ENCODE data around the gene CCR1. TPM values are rescaled to one million over a fixed set of nuclear protein-coding genes. Genes with fewer than 3 reads are reported as not detected.

The CCR1 gene
- total and polyA plus RNA-seq, 2 of the 13 experiments (the other 11 are each of a cell fraction or from before 2014, with no cell fraction given), result not detected

DNA sequence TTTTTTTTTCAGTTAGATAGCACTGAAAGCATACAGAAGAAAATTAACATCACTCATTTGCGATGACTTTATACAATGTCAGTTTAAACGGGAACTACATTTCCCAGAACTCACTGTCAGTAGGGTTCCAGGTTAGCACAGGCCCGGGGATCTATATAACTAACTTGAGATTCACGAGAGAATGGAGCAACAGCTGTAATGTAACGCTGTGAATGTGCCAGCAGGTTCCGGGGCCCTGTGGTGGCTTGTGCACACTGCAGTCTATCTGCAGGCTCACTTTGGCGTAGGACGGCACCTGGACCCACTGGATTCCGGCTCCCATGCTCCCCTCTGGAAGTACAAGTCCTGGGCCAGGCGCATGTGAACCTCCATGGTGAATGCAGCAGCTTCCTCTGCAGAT, 19.4 kb downstream of the CCR1 start (continued):
- no peak for TF ChIP-seq TBP (CRISPR knock-in tag; IDR thresholded peaks at IDR 0.05)

DNA sequence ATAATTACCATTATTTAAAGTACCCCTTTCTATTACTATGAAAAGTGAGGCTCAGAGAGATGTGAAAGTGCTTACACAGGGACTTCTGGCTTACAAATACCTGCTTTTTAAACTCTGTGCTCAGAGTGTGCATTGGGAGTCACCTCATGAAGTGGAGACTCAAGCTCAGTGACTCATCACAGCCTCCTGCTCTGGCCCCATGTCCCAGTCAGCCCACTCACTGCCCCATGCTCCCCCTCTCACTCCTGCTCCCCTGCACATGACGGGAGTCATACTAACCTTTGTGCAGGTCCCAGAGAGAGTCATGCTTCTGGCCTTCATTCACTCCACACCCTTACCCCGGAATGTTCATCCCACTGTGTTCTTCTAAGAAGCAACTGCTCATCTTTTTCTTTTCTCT, 20.2 kb downstream of the CCR1 start:
- no TSS peak for BruUV-seq (replicated peaks)
- WGBS (ENCODE audit: low lambda C conversion rate), result 6% methylated on average over 2 of the region's 2 CpGs

GRCh38 chr3:46187341-46187700, 20.8 kb downstream of the CCR1 start:
- ChIA-PET POLR2A (no interaction called here), CTCF (ENCODE audit: low intra/inter-chr PET ratio, low total read pairs) (no interaction called here)
- H3K4me2 ChIP-seq (ENCODE audit: low read depth, low read length), result no peak overlapping the region
- 0% methylated on average over 2 of the region's 2 CpGs for WGBS (ENCODE audit: low lambda C conversion rate)
- in situ Hi-C loops (cut with HindIII; ENCODE audit: extremely low pct_ligation_motif_present, low pct_unique_long_range_greater_than_20kb), result no loop called here
- no peak for TF ChIP-seq ZNF256 (CRISPR knock-in tag; conservative IDR thresholded peaks at IDR 0.05)
- TF ChIP-seq SMAD3 (CRISPR knock-in tag; IDR thresholded peaks at IDR 0.05), result no peak
- TF ChIP-seq ZNF552 (CRISPR knock-in tag; IDR thresholded peaks at IDR 0.05; ENCODE audit: borderline replicate concordance), result no peak
- TF ChIP-seq, protein P1, sequence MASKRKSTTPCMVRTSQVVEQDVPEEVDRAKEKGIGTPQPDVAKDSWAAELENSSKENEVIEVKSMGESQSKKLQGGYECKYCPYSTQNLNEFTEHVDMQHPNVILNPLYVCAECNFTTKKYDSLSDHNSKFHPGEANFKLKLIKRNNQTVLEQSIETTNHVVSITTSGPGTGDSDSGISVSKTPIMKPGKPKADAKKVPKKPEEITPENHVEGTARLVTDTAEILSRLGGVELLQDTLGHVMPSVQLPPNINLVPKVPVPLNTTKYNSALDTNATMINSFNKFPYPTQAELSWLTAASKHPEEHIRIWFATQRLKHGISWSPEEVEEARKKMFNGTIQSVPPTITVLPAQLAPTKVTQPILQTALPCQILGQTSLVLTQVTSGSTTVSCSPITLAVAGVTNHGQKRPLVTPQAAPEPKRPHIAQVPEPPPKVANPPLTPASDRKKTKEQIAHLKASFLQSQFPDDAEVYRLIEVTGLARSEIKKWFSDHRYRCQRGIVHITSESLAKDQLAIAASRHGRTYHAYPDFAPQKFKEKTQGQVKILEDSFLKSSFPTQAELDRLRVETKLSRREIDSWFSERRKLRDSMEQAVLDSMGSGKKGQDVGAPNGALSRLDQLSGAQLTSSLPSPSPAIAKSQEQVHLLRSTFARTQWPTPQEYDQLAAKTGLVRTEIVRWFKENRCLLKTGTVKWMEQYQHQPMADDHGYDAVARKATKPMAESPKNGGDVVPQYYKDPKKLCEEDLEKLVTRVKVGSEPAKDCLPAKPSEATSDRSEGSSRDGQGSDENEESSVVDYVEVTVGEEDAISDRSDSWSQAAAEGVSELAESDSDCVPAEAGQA (IDR thresholded peaks at IDR 0.05; ENCODE audit: low read depth), result no peak
- TF ChIP-seq, protein P1 (CRISPR knock-in tag; IDR thresholded peaks at IDR 0.05; ENCODE audit: borderline replicate concordance), result no peak
- TF ChIP-seq ZSCAN9 (CRISPR knock-in tag; IDR thresholded peaks at IDR 0.05; ENCODE audit: borderline replicate concordance), result no peak
- TF ChIP-seq NR1H2 (CRISPR knock-in tag; IDR thresholded peaks at IDR 0.05; ENCODE audit: borderline replicate concordance, low read depth), result no peak
- no peak for TF ChIP-seq POLR2AphosphoS2 (IDR thresholded peaks at IDR 0.05; ENCODE audit: low read depth, low read length)
- H4K20me1 ChIP-seq (ENCODE audit: insufficient read depth, low read length), result no peaks in the 10 kb centered on the region
- intact Hi-C loops (cut with micrococcal nuclease; ENCODE audit: unreplicated experiment), result no loop called here
- no peak overlapping the region for H3K4me3 ChIP-seq (replicated peaks in 1 of 3; ENCODE audit: insufficient read depth in 1 of 3, low read depth in 2 of 3, low read length in 3 of 3)
- no peaks in the 10 kb centered on the region for H3K79me2 ChIP-seq (ENCODE audit: insufficient read depth, low read length)
- peaks cover 0 to 2% of the 10 kb centered on the region in 2 experiments; a peak in 1 of 5 replicates for H3K27me3 ChIP-seq (ENCODE audit: control insufficient read depth in 1 of 2, insufficient read depth in 2 of 2, low read length in 2 of 2)
- BruUV-seq (replicated peaks), result no TSS peak
- H2AFZ ChIP-seq (ENCODE audit: low read length), result no peak overlapping the region
- no peak overlapping the region for H3K27ac ChIP-seq (ENCODE audit: extremely low read length, insufficient read depth, low read length)
- FAIRE-seq, result no peak
- H3K9me3 ChIP-seq (ENCODE audit: low read length), result no peaks in the 10 kb centered on the region
- H3K36me3 ChIP-seq (replicated peaks in 1 of 2; ENCODE audit: control insufficient read depth in 1 of 2, insufficient read depth in 2 of 2, low read length in 2 of 2), result no peaks in the 10 kb centered on the region
- H3K4me1 ChIP-seq (ENCODE audit: insufficient read depth, low read length), result no peaks in the 10 kb centered on the region
- no peak for DNase-seq (ENCODE audit: low spot score)
- ATAC-seq, result no peak
- H3K9ac ChIP-seq (ENCODE audit: insufficient read depth, low read depth, low read length), result no peak overlapping the region

More for the DNA sequence above, 20.2 kb downstream of the CCR1 start:
- Histone ChIP-seq H2AFZ (ENCODE audit: low read length) (no peak overlapping the region), H3K27ac (ENCODE audit: extremely low read length, insufficient read depth, low read length) (no peak overlapping the region), H3K4me2 (ENCODE audit: low read depth, low read length) (no peak overlapping the region), H3K9ac (ENCODE audit: insufficient read depth, low read depth, low read length) (no peak overlapping the region), H3K27me3 (ENCODE audit: control insufficient read depth in 1 of 2, insufficient read depth in 2 of 2, low read length in 2 of 2) (peaks cover 0 to 2% of the 10 kb centered on the region in 2 experiments; a peak in 1 of 5 replicates), H3K4me1 (ENCODE audit: insufficient read depth, low read length) (no peaks in the 10 kb centered on the region), H3K79me2 (ENCODE audit: insufficient read depth, low read length) (no peaks in the 10 kb centered on the region), H3K9me3 (ENCODE audit: low read length) (no peaks in the 10 kb centered on the region), H4K20me1 (ENCODE audit: insufficient read depth, low read length) (no peaks in the 10 kb centered on the region), H3K36me3 (replicated peaks in 1 of 2; ENCODE audit: control insufficient read depth in 1 of 2, insufficient read depth in 2 of 2, low read length in 2 of 2) (no peaks in the 10 kb centered on the region), H3K4me3 (replicated peaks in 1 of 3; ENCODE audit: insufficient read depth in 1 of 3, low read depth in 2 of 3, low read length in 3 of 3) (no peak overlapping the region)
- no peak for ATAC-seq
- POLR2A ChIA-PET, result no interaction called here
- intact Hi-C loops (cut with micrococcal nuclease; ENCODE audit: unreplicated experiment) (no loop called here), in situ Hi-C loops (cut with HindIII; ENCODE audit: extremely low pct_ligation_motif_present, low pct_unique_long_range_greater_than_20kb) (no loop called here)
- CTCF ChIA-PET (ENCODE audit: low intra/inter-chr PET ratio, low total read pairs), result no interaction called here
- TF ChIP-seq MATR3 (CRISPR knock-in tag; IDR thresholded peaks at IDR 0.05) (no peak), ZNF430 (CRISPR knock-in tag; IDR thresholded peaks at IDR 0.05) (no peak), REL (CRISPR knock-in tag; conservative IDR thresholded peaks at IDR 0.05) (no peak), SETDB1 (CRISPR knock-in tag; IDR thresholded peaks at IDR 0.05; ENCODE audit: borderline replicate concordance) (no peak), TOPORS (CRISPR knock-in tag; IDR thresholded peaks at IDR 0.05) (no peak), NONO (IDR thresholded peaks at IDR 0.05) (no peak), NONO (CRISPR knock-in tag; conservative IDR thresholded peaks at IDR 0.05) (no peak)
- TF ChIP-seq, protein P2, sequence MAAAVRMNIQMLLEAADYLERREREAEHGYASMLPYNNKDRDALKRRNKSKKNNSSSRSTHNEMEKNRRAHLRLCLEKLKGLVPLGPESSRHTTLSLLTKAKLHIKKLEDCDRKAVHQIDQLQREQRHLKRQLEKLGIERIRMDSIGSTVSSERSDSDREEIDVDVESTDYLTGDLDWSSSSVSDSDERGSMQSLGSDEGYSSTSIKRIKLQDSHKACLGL (CRISPR knock-in tag; IDR thresholded peaks at IDR 0.05), result no peak
- no peak for DNase-seq (ENCODE audit: low spot score)
- FAIRE-seq, result no peak
